Stomach (tissue), 9 donors: ENCODE measurements around the gene PI4KB. TPM values are rescaled to one million over a fixed set of nuclear protein-coding genes. Genes with fewer than 3 reads are reported as not detected.

Experiments
- DNase-seq, 2 donors: peaks; one replicate each; pipeline versions ENCODE4 v3.0.0 to v3.0.0-alpha.2; 2013 to 2019
- H3K27ac ChIP-seq, 5 donors: fragments of 200-600 bp in 4 of 5; sonication (generic) in 4 of 5; one replicate each; pipeline ENCODE4 v1.5.1; 2013 to 2019; ENCODE audit warnings: mild to moderate bottlenecking in 1 of 5, moderate library complexity in 1 of 5
- H3K27me3 ChIP-seq, 3 donors: fragments of 200-600 bp; sonication (generic); one replicate each; pipeline ENCODE4 v1.5.1; 2017 to 2019; ENCODE audit warnings: mixed run types in 1 of 3
- H3K36me3 ChIP-seq, 4 donors: fragments of 200-600 bp; sonication (generic); 1 replicate in 3 of 4; 2 replicates in 1 of 4; pipeline ENCODE4 v1.5.1; 2016 to 2019
- H3K4me1 ChIP-seq, 4 donors: fragments of 200-600 bp; sonication (generic); one replicate each; pipeline ENCODE4 v1.5.1; 2016 to 2019
- H3K4me3 ChIP-seq, 4 donors: fragments of 200-600 bp; sonication (generic) in 3 of 4; one replicate each; pipeline ENCODE4 v1.5.1; 2016 to 2019; ENCODE audit warnings: mild to moderate bottlenecking in 1 of 4
- H3K9me3 ChIP-seq, 4 donors: fragments of 200-600 bp; sonication (generic); one replicate each; pipeline ENCODE4 v1.5.1; 2016 to 2019
- EP300 ChIP-seq: sonication (generic); formaldehyde crosslinking; IDR thresholded peaks from one replicate; pipeline ENCODE4 v1.6.1; 2017; ENCODE audit warnings: antibody characterized with exemption
- POLR2A ChIP-seq, 4 donors: fragments of 450-650 bp; IDR thresholded peaks; one replicate each; pipeline ENCODE4 v1.6.1; 2016; ENCODE audit warnings: antibody characterized with exemption in 4 of 4, control low read depth in 2 of 4, mild to moderate bottlenecking in 1 of 4, moderate library complexity in 1 of 4
- POLR2AphosphoS5 ChIP-seq, 3 donors: sonication (generic); formaldehyde crosslinking; IDR thresholded peaks; one replicate each; pipeline ENCODE4 v1.6.1; 2016; ENCODE audit warnings: antibody characterized with exemption in 3 of 3
- WGBS, 5 donors: extraction: QIAGEN DNeasy Blood & Tissue Kit in 3 of 5; methylation state at CpG; one replicate each; pipeline versions ENCODE4 v1.1.5 to v1.1.7; 2013 to 2018; 5-methylcytosine and 5-hydroxymethylcytosine counted together
- intact Hi-C: fragments of 100-400 bp; cut with DNase I; formaldehyde crosslinking; loops from one replicate; pipeline ENCODE4 v1.15.1; 2023; ENCODE audit warnings: low total_unique reads
- polyA plus RNA-seq, 3 donors: library from polyadenylated mRNA; stranded (reverse); fragments of 200-250 nt; gene quantifications; one replicate each; pipeline ENCODE4 v1.2.3, GENCODE V29; 2013
- total RNA-seq, 5 donors: library from RNA; depleted of rRNA; stranded (reverse); fragments of >200 nt; gene quantifications; one replicate each; pipeline versions ENCODE4 v1.1.0 to v1.2.3, GENCODE V29; 2014 to 2016
- TF ChIP-seq, protein P1 (sequence below), 7 experiments: fragments of 450-650 bp in 4 of 7; fragments of 200-600 bp in 3 of 7; sonication (generic) in 3 of 7; IDR thresholded peaks; one replicate each; pipeline ENCODE4 v1.5.1; 2016 to 2019; ENCODE audit warnings: antibody characterized with exemption in 7 of 7, control low read depth in 2 of 7, mild to moderate bottlenecking in 1 of 7
- donor health status: healthy with polysubstance abuse.
- donor health status: Bipolar disorder and iron deficiency.
- donor health status: healthy.

The PI4KB gene
- total and polyA plus RNA-seq, 8 donors: 24.1 to 187 (median 45.3) TPM

DNA sequence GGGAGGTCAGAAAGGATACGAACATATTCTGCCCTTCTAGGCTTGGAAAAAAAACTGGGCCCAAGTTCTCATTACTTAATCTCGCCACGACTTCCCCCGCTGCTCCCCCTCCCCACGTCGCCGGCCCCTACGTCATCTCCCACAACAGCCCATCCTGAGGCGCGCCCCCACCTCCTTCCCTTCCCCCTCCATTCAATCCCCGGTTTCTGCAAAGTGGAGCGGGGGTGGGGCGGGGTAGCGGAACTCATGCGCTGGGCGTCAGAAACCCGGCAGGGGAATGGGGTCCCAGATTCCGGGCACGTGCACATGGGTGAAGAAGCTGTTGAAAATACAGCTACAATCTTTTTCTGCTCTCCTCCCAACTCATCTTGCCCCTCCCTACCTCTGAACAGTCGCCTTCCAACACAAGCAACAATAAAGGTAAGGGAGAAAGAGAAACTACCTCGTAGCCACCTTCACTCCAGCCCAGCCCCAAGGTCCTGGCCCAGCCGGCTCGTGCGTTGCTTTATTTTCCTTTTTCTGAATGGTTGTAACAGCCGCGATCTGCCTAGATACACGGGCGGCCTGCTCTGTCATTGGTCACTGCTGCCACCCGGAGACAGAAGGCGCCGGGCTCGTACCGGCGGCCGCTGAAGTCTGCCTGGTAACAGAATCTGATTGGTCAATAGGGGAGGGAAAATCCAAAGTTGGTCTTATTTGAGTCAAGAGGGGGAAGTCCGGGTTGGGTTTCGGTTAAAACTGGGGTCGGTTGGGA is 19.7 kb upstream of the PI4KB start, which contains the start of gene RFX5:
TSS of gene RFX5 (minus strand) at position 484 of the 754 bp plus-strand sequence. CDS start 932 bp downstream, outside the sequence.
- WGBS, 5 donors: 0 to 1% (median 1%) methylated on average over 38 of the region's 38 CpGs
- peaks cover 12 to 28% (median 19%) of the 10 kb centered on the region in 4 donors for H3K4me1 ChIP-seq
- intact Hi-C loops: no loop called here
- H3K27me3 ChIP-seq: no peaks in the 10 kb centered on the region
- DNase-seq: peak; percentile 96 to 99
- peaks cover 22 to 34% (median 33%) of the 10 kb centered on the region in 4 donors for H3K36me3 ChIP-seq
- H3K9me3 ChIP-seq: peaks cover 0 to 7% (median 4%) of the 10 kb centered on the region in 4 donors
- peak within 1 kb of the TSS; percentile 85 to 95 (median 94) for H3K27ac ChIP-seq
- TF ChIP-seq POLR2A (IDR thresholded peaks at IDR 0.05) (no peak), POLR2AphosphoS5 (IDR thresholded peaks at IDR 0.05) (peak in 2 of 3 donors; percentile 79 to 83)
- peak within 1 kb of the TSS; percentile 59 to 67 (median 66) for H3K4me3 ChIP-seq

DNA sequence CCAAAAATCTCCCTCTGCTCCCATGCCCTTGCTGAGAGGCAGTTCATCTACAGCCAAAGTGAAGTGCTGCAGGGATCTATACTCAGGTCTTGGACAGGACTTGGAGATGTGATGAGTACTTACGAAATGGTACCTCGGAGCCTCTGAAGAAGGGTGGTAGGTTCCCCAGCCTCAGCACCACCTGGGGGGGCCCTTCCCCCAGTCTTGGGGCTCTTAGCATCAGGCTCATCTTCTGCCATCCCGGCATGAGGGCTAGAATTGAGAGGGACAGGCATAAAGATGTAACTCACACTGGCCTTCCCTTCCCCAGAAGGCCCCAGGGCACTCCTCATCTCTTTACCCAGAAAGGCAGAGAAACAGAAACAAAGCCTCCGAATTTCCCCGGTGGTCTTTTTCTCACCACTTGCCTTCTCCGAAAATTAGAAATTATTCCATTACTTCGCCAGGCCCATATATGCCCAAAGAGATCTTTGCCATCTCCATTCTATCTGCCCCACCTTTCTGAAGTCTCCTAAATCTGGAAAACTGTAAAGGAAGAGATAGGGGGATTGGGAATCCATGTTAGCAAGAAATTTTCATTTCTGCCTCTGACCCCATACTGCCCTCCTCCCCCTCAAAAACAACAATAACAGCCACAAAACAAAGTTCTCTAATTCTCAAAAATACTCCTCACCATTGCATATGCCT is 19.0 kb upstream of the PI4KB start:
- 36 to 59% (median 49%) methylated on average over 5 to 7 of the region's 7 CpGs for WGBS, 5 donors
- Histone ChIP-seq H3K27ac (peak overlapping the region in 4 of 5 donors; percentile 92 to 95 (median 94)), H3K27me3 (no peaks in the 10 kb centered on the region), H3K9me3 (peaks cover 0 to 4% (median 2%) of the 10 kb centered on the region in 4 donors), H3K4me3 (peak overlapping the region; percentile 59 to 67 (median 66)), H3K4me1 (peaks cover 12 to 29% (median 20%) of the 10 kb centered on the region in 4 donors), H3K36me3 (peaks cover 22 to 37% (median 36%) of the 10 kb centered on the region in 4 donors)
- TF ChIP-seq POLR2A (IDR thresholded peaks at IDR 0.05) (no peak), EP300 (no peak), POLR2AphosphoS5 (IDR thresholded peaks at IDR 0.05) (no peak)
- TF ChIP-seq, protein P1, sequence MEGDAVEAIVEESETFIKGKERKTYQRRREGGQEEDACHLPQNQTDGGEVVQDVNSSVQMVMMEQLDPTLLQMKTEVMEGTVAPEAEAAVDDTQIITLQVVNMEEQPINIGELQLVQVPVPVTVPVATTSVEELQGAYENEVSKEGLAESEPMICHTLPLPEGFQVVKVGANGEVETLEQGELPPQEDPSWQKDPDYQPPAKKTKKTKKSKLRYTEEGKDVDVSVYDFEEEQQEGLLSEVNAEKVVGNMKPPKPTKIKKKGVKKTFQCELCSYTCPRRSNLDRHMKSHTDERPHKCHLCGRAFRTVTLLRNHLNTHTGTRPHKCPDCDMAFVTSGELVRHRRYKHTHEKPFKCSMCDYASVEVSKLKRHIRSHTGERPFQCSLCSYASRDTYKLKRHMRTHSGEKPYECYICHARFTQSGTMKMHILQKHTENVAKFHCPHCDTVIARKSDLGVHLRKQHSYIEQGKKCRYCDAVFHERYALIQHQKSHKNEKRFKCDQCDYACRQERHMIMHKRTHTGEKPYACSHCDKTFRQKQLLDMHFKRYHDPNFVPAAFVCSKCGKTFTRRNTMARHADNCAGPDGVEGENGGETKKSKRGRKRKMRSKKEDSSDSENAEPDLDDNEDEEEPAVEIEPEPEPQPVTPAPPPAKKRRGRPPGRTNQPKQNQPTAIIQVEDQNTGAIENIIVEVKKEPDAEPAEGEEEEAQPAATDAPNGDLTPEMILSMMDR (IDR thresholded peaks at IDR 0.05): no peak
- intact Hi-C loops: no loop called here
- DNase-seq: peak in 1 of 2 donors; percentile 36

DNA sequence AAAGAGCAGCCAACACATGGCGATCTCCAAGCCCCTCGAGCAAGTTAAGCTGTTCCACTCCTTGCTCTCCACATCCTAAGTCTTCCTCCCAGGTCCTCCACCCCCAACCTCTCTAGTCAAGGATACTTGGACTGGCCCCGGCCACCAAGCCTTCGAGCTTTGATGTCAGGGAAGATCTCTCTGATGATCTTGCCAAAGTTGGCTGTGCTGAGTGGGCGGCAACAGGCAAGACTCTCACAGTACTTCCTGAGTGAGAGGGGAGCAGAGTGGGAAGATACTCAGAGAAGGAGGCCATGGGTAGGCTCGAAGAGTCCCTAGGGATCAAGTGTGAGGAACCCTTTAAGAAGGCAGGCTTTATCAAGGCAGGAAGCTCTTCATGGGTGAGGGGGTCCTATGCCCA is 17.1 kb upstream of the PI4KB start:
- Histone ChIP-seq H3K4me3 (no peak overlapping the region), H3K4me1 (peaks cover 12 to 38% (median 26%) of the 10 kb centered on the region in 4 donors), H3K27ac (no peak overlapping the region), H3K9me3 (no peaks in the 10 kb centered on the region), H3K36me3 (peaks cover 22 to 37% (median 36%) of the 10 kb centered on the region in 4 donors), H3K27me3 (no peaks in the 10 kb centered on the region)
- no peak for DNase-seq
- intact Hi-C loops: loop anchor here (5.0 kb wide), 1 partner anchor 42 kb away; no protein-coding TSS in a partner anchor
- TF ChIP-seq EP300: no peak
- no peak for TF ChIP-seq POLR2A (IDR thresholded peaks at IDR 0.05)
- TF ChIP-seq POLR2AphosphoS5 (IDR thresholded peaks at IDR 0.05): no peak
- TF ChIP-seq, protein P1 (IDR thresholded peaks at IDR 0.05): no peak
- WGBS, 5 donors: 81 to 92% (median 89%) methylated on average over 6 of the region's 6 CpGs

DNA sequence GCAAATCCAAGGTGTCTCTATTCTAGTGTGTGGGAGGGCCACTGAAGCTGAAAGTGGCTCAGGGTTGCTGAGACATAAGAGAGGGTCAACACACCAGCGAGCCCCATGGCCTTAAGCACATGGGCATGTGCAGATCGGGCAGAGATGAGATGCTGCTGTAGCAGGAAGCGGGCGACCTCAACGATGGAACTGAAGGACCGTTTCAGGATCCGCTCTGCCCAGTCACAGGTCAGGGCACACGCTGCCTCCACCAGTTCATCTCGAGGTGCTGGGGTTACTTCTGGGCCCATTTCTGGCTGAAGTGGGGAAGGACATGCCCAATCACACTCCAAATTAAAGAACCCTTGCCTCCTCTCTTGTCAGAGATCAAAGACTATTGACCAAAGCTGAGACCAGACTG is 16.4 kb upstream of the PI4KB start:
- peaks cover 22 to 37% (median 36%) of the 10 kb centered on the region in 4 donors for H3K36me3 ChIP-seq
- H3K4me1 ChIP-seq: peaks cover 12 to 38% (median 26%) of the 10 kb centered on the region in 4 donors
- no peaks in the 10 kb centered on the region for H3K27me3 ChIP-seq
- intact Hi-C loops: loop anchor here (5.0 kb wide), 1 partner anchor 41 kb away; no protein-coding TSS in a partner anchor
- H3K9me3 ChIP-seq: no peaks in the 10 kb centered on the region
- WGBS, 5 donors: 69 to 83% (median 77%) methylated on average over 6 to 9 of the region's 9 CpGs
- no peak for DNase-seq
- no peak overlapping the region for H3K27ac ChIP-seq
- TF ChIP-seq EP300: no peak
- H3K4me3 ChIP-seq: no peak overlapping the region

DNA sequence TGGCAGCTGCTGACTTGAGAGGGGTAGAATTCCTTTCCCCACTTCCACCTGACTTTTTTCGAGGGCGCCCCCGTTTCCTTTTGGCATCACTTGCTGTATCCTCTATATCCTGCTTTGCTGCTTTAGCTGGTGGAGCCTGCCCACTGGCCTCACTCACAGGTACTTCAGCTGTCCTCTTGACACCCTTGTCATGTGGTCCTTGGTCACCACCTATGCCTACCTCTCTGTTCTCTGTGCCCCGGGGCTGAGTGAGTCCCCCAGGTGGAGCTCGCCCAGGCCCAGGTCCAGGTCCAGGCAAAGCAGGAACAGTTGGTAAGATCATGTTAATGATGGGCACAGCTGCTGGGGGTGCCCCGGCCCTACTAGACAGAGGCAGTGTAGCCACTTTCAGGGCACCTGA is 15.4 kb upstream of the PI4KB start:
- H3K27ac ChIP-seq: no peak overlapping the region
- H3K27me3 ChIP-seq: no peaks in the 10 kb centered on the region
- TF ChIP-seq POLR2AphosphoS5 (IDR thresholded peaks at IDR 0.05) (no peak), POLR2A (IDR thresholded peaks at IDR 0.05) (no peak), EP300 (no peak)
- TF ChIP-seq, protein P1 (IDR thresholded peaks at IDR 0.05): no peak
- H3K36me3 ChIP-seq: peaks cover 22 to 37% (median 36%) of the 10 kb centered on the region in 4 donors
- DNase-seq: no peak
- intact Hi-C loops: loop anchor here (5.0 kb wide), 1 partner anchor 40 kb away; no protein-coding TSS in a partner anchor
- H3K4me1 ChIP-seq: peaks cover 8 to 34% (median 23%) of the 10 kb centered on the region in 4 donors
- 86 to 94% (median 92%) methylated on average over 5 to 6 of the region's 6 CpGs for WGBS, 5 donors
- H3K4me3 ChIP-seq: no peak overlapping the region
- H3K9me3 ChIP-seq: no peaks in the 10 kb centered on the region
